B cell (primary cell): Measurements from ENCODE around the gene TMED1. TPM values are rescaled to one million over a fixed set of nuclear protein-coding genes. Genes with fewer than 3 reads are reported as not detected.
A peak's percentile ranks its signal among the peaks of the same experiment; 100 is the strongest.

ENCODE experiments used
- ATAC-seq: fragments of 200-7000 bp; cut with Tn5 transposase; one replicate; pipeline ENCODE4 v1.10.0; 2021; ENCODE audit warnings: low read depth, mild to moderate bottlenecking, moderate number of reproducible peaks, moderate library complexity
- CTCF ChIA-PET: fragments of 350-600 bp; sonication (Branson Sonifier 250); formaldehyde crosslinking; loops from one replicate; lab custom pipeline; 2021; ENCODE audit warnings: antibody characterized with exemption, inconsistent platforms; lab: Charles Lee
- POLR2A ChIA-PET: fragments of 350-600 bp; sonication (Branson Sonifier 250); formaldehyde crosslinking; loops from one replicate; lab custom pipeline; 2021; ENCODE audit warnings: antibody characterized with exemption; lab: Charles Lee
- DNase-seq: peaks from one replicate; pipeline ENCODE4 v3.0.0; 2013
- H2AFZ ChIP-seq: 2 replicates; pipeline ENCODE4 v1.6.1; 2012; ENCODE audit warnings: mild to moderate bottlenecking, low read depth, low read length; ENCODE audit not compliant: insufficient read depth, poor library complexity, severe bottlenecking
- H3K27ac ChIP-seq, 2 donors: 1 replicate in 1 of 2; 2 replicates in 1 of 2; pipeline ENCODE4 v1.5.1; 2012 to 2013; ENCODE audit warnings: low read length in 2 of 2, mild to moderate bottlenecking in 2 of 2, moderate library complexity in 1 of 2
- H3K27me3 ChIP-seq, 4 experiments: fragments of 200-600 bp in 1 of 4; sonication (generic) in 1 of 4; replicated peaks in 1 of 4; 1 replicate in 2 of 4; 2 replicates in 2 of 4; pipeline versions ENCODE4 v1.6.1 to v1.7.0; 2013 to 2016; ENCODE audit warnings: low read length in 3 of 4, mild to moderate bottlenecking in 2 of 4, mixed read lengths in 1 of 4, moderate library complexity in 1 of 4; ENCODE audit not compliant: insufficient read depth in 4 of 4, control insufficient read depth in 3 of 4; ENCODE audit errors: control extremely low read depth in 1 of 4
- H3K36me3 ChIP-seq, 2 experiments: replicated peaks in 1 of 2; 1 replicate in 1 of 2; 2 replicates in 1 of 2; pipeline versions ENCODE4 v1.6.1 to v1.7.1; 2013; ENCODE audit warnings: low read length in 1 of 2; ENCODE audit not compliant: insufficient read depth in 2 of 2, control insufficient read depth in 1 of 2; ENCODE audit errors: control extremely low read depth in 1 of 2, extremely low read depth in 1 of 2
- H3K4me1 ChIP-seq, 2 donors: fragments of 200-600 bp in 1 of 2; sonication (generic) in 1 of 2; 1 replicate in 1 of 2; 2 replicates in 1 of 2; pipeline versions ENCODE4 v1.5.1 to v1.6.1; 2013 to 2017; ENCODE audit warnings: low read length in 2 of 2; ENCODE audit not compliant: control insufficient read depth in 2 of 2, insufficient read depth in 2 of 2
- H3K4me2 ChIP-seq: replicated peaks from 2 replicates; pipeline ENCODE3; 2012; ENCODE audit warnings: mild to moderate bottlenecking, low read depth, low read length; ENCODE audit not compliant: poor library complexity, severe bottlenecking
- H3K4me3 ChIP-seq, 5 experiments: fragments of 200-600 bp in 1 of 5; sonication (generic) in 1 of 5; 1 replicate in 3 of 5; 2 replicates in 2 of 5; pipeline versions ENCODE4 v1.5.1 to v1.7.0; 2011 to 2016; ENCODE audit warnings: low read length in 4 of 5, mild to moderate bottlenecking in 4 of 5, low read depth in 2 of 5, control low read depth in 1 of 5, moderate library complexity in 1 of 5; ENCODE audit not compliant: insufficient read depth in 1 of 5; ENCODE audit errors: control extremely low read depth in 1 of 5, extremely low read depth in 1 of 5
- H3K79me2 ChIP-seq: fragments of 200-600 bp; sonication (generic); one replicate; pipeline ENCODE4 v1.6.0; 2016; ENCODE audit warnings: low read length; ENCODE audit not compliant: control insufficient read depth, insufficient read depth
- H3K9ac ChIP-seq: fragments of 200-600 bp; sonication (generic); 2 replicates; pipeline ENCODE4 v1.6.1; 2017; ENCODE audit warnings: mild to moderate bottlenecking, low read length, moderate library complexity
- H3K9me3 ChIP-seq, 3 donors: one replicate each; pipeline versions ENCODE4 v1.6.1 to v1.7.1; 2013; ENCODE audit warnings: low read length in 2 of 3; ENCODE audit not compliant: control insufficient read depth in 2 of 3, insufficient read depth in 1 of 3; ENCODE audit errors: control extremely low read depth in 1 of 3
- H4K20me1 ChIP-seq: 2 replicates; pipeline ENCODE4 v1.6.0; 2012; ENCODE audit warnings: mild to moderate bottlenecking, low read length; ENCODE audit not compliant: insufficient read depth, control insufficient read depth, poor library complexity, severe bottlenecking
- H3K27ac Mint-ChIP-seq: one replicate; pipeline ENCODE4 v1.8.0; 2021; ENCODE audit warnings: mixed read lengths
- H3K27me3 Mint-ChIP-seq: one replicate; pipeline ENCODE4 v1.8.0; 2021; ENCODE audit warnings: mixed read lengths
- H3K4me1 Mint-ChIP-seq: one replicate; pipeline ENCODE4 v1.8.0; 2021; ENCODE audit warnings: mixed read lengths
- H3K4me3 Mint-ChIP-seq: one replicate; pipeline ENCODE4 v1.8.0; 2021; ENCODE audit warnings: mixed read lengths
- H3K9me3 Mint-ChIP-seq: one replicate; pipeline ENCODE4 v1.8.0; 2022; ENCODE audit warnings: mixed read lengths; ENCODE audit not compliant: insufficient read depth
- EZH2 ChIP-seq: IDR thresholded peaks from 2 replicates; pipeline ENCODE4 v1.6.1; 2012; ENCODE audit warnings: borderline replicate concordance, low read depth, mild to moderate bottlenecking, moderate library complexity, low read length; ENCODE audit not compliant: insufficient read depth, poor library complexity, severe bottlenecking
- WGBS: methylation state at CpG from one replicate; pipeline ENCODE4 v1.1.5; 2013; ENCODE audit warnings: missing lambda C conversion rate; ENCODE audit not compliant: insufficient coverage; 5-methylcytosine and 5-hydroxymethylcytosine counted together
- intact Hi-C: fragments of 100-400 bp; cut with micrococcal nuclease; formaldehyde crosslinking; loops from one replicate; pipeline ENCODE4 v1.10.0; 2022
- polyA plus RNA-seq: library from polyadenylated mRNA; depleted of rRNA; stranded (reverse); fragments of >200 nt; gene quantifications from 2 replicates; pipeline ENCODE4 v1.2.3, GENCODE V29; 2012
- total RNA-seq, 2 donors: library from RNA; stranded (reverse); fragments of 120-200 nt in 1 of 2; gene quantifications; 1 replicate in 1 of 2; 2 replicates in 1 of 2; pipeline versions ENCODE4 v1.2.3 to v1.2.4, GENCODE V29; 2013 to 2022
- TF ChIP-seq, protein P1 (sequence below): fragments of 200-600 bp; IDR thresholded peaks from one replicate; pipeline ENCODE4 v1.8.0; 2022; ENCODE audit warnings: antibody characterized with exemption, mild to moderate bottlenecking

TMED1 gene
- total and polyA plus RNA-seq, 2 donors (not counting 1 experiment from before 2014, with no cell fraction given): 10.8 to 14.7 TPM

DNA sequence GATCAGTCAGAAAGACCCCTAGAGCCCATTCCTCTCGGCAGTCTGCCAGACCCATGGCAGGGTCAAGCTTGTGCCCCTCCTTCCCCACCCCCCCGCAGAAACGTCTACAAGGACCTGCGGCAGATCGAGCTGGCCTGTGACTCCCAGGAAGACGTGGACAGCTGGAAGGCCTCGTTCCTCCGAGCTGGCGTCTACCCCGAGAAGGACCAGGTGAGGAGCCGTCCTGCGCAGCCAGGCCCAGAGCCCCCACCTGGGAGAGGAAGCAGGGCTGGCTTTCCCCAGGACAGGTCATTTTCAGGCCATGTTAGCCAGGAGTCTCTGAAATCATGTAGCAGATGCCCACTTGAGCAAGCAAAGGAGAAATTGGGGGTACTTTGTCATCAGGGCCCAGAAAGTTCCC lies 12.3 kb downstream of the TMED1 start:
- Histone ChIP-seq H3K27ac (no peak overlapping the region), H3K4me1 (no peaks in the 10 kb centered on the region), H3K36me3 (peaks cover 7 to 73% of the 10 kb centered on the region in 2 experiments), H2AFZ (no peak overlapping the region), H3K4me3 (no peak overlapping the region), H3K9ac (no peak overlapping the region), H3K4me2 (no peak overlapping the region), H3K9me3 (no peaks in the 10 kb centered on the region), H4K20me1 (no peaks in the 10 kb centered on the region), H3K79me2 (peaks cover 5% of the 10 kb centered on the region), H3K27me3 (no peaks in the 10 kb centered on the region)
- H3K27ac Mint-ChIP-seq: no peak overlapping the region
- ATAC-seq: no peak
- no peaks in the 10 kb centered on the region for H3K9me3 Mint-ChIP-seq
- ChIA-PET CTCF (interaction anchor here (4.1 kb wide), 1 partner anchor 106 kb away, joined by 31 read pairs; the partner anchor contains the start of gene DNM2), POLR2A (no interaction called here)
- no peaks in the 10 kb centered on the region for H3K4me1 Mint-ChIP-seq
- intact Hi-C loops: no loop called here
- DNase-seq: no peak
- WGBS: over 99% methylated on average over 12 of the region's 12 CpGs
- TF ChIP-seq, protein P1, sequence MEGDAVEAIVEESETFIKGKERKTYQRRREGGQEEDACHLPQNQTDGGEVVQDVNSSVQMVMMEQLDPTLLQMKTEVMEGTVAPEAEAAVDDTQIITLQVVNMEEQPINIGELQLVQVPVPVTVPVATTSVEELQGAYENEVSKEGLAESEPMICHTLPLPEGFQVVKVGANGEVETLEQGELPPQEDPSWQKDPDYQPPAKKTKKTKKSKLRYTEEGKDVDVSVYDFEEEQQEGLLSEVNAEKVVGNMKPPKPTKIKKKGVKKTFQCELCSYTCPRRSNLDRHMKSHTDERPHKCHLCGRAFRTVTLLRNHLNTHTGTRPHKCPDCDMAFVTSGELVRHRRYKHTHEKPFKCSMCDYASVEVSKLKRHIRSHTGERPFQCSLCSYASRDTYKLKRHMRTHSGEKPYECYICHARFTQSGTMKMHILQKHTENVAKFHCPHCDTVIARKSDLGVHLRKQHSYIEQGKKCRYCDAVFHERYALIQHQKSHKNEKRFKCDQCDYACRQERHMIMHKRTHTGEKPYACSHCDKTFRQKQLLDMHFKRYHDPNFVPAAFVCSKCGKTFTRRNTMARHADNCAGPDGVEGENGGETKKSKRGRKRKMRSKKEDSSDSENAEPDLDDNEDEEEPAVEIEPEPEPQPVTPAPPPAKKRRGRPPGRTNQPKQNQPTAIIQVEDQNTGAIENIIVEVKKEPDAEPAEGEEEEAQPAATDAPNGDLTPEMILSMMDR: no peak
- no peak for TF ChIP-seq EZH2
- no peaks in the 10 kb centered on the region for H3K27me3 Mint-ChIP-seq
- no peak overlapping the region for H3K4me3 Mint-ChIP-seq

DNA sequence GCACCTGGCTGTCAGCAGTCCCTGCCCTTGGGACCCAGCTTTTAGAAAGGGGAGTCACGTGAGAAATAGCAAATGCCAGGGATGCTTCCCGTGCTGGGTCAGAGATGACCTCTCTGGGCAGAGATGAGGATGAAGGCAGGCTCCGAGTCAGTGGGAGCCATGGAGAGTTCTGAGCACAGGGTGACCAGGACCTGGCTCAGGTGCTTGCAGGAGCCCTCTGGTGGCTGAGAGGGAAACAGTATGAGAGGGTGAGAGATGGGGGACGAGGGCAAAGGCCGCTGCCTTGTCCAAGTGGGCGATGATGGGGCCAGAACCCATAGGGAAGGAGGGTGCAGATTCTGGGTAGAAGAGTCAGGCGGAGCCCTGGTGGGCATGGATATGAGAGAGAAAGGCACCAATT lies 15.8 kb downstream of the TMED1 start:
- ATAC-seq: no peak
- no peak for DNase-seq

More for the DNA sequence above, 15.8 kb downstream of the TMED1 start:
- Histone ChIP-seq H3K79me2 (peaks cover 5% of the 10 kb centered on the region), H2AFZ (no peak overlapping the region), H3K4me3 (no peak overlapping the region), H3K27me3 (no peaks in the 10 kb centered on the region), H4K20me1 (peaks cover 9% of the 10 kb centered on the region), H3K4me1 (no peaks in the 10 kb centered on the region), H3K4me2 (no peak overlapping the region), H3K9ac (no peak overlapping the region), H3K9me3 (no peaks in the 10 kb centered on the region), H3K36me3 (peaks cover 4 to 62% of the 10 kb centered on the region in 2 experiments), H3K27ac (no peak overlapping the region)
- intact Hi-C loops: loop anchor here (1.0 kb wide), 1 partner anchor 103 kb away; no protein-coding TSS in a partner anchor
- TF ChIP-seq, protein P1: no peak
- TF ChIP-seq EZH2: no peak
- no peak overlapping the region for H3K4me3 Mint-ChIP-seq
- POLR2A ChIA-PET: interaction anchor here (0.8 kb wide), 1 partner anchor 35 kb away, joined by 3 read pairs; no protein-coding TSS in a partner anchor
- no peaks in the 10 kb centered on the region for H3K4me1 Mint-ChIP-seq
- peak overlapping the region; percentile 43 for H3K27ac Mint-ChIP-seq
- CTCF ChIA-PET: interaction anchor here (1.0 to 4.1 kb wide), 5 partner anchors 44 to 121 kb away, joined by 3 to 31 read pairs (median 6); partner anchors contain the start of genes DNM2 and QTRT1
- no peaks in the 10 kb centered on the region for H3K9me3 Mint-ChIP-seq
- H3K27me3 Mint-ChIP-seq: no peaks in the 10 kb centered on the region
- 96% methylated on average over 7 of the region's 7 CpGs for WGBS
